ENCODE data around the gene UVSSA.
"Not testable (repeated sequence)": the region's sequence is repeated elsewhere in the genome, so short reads cannot be mapped to it uniquely, and the experiment has no call there.

UVSSA gene

GRCh38 chr4:1364217-1364616 lies 17.2 kb downstream of the UVSSA start:
- DNase-seq (ENCODE audit: low read depth) = no peak

- no peak for DNase-seq (ENCODE audit: low read depth)
These were observed 17.7 kb downstream of the UVSSA start for GRCh38 chr4:1364748-1365147.

- DNase-seq (ENCODE audit: low read depth) = no peak
These were observed 18.5 kb downstream of the UVSSA start for GRCh38 chr4:1365271-1366178.

GRCh38 chr4:1366371-1367229 lies 19.6 kb downstream of the UVSSA start:
- DNase-seq (ENCODE audit: low read depth) = no peak

GRCh38 chr4:1367230-1367935 lies 20.4 kb downstream of the UVSSA start:
- DNase-seq (ENCODE audit: low read depth) = no peak

- no peak for DNase-seq (ENCODE audit: low read depth)
These were observed 20.9 kb downstream of the UVSSA start for GRCh38 chr4:1367936-1368289.

GRCh38 chr4:1368421-1369090 lies 21.5 kb downstream of the UVSSA start:
- DNase-seq (ENCODE audit: low read depth) = no peak

- DNase-seq (ENCODE audit: low read depth) = no peak
These were observed 22.1 kb downstream of the UVSSA start for GRCh38 chr4:1369091-1369450.

- DNase-seq (ENCODE audit: low read depth) = no peak
These were observed 22.6 kb downstream of the UVSSA start for GRCh38 chr4:1369479-1370079.

GRCh38 chr4:1370321-1371124 lies 23.5 kb downstream of the UVSSA start:
- no peak for DNase-seq (ENCODE audit: low read depth)

- no peak for DNase-seq (ENCODE audit: low read depth)
These were observed 24.5 kb downstream of the UVSSA start for GRCh38 chr4:1371176-1372165.

- not testable (repeated sequence) for DNase-seq (ENCODE audit: low read depth)
These were observed 25.6 kb downstream of the UVSSA start for GRCh38 chr4:1372576-1372975.

- DNase-seq (ENCODE audit: low read depth) = no peak
These were observed 27.1 kb downstream of the UVSSA start for GRCh38 chr4:1373892-1374705.

- no peak for DNase-seq (ENCODE audit: low read depth)
These were observed 27.7 kb downstream of the UVSSA start for GRCh38 chr4:1374706-1375045.

GRCh38 chr4:1375051-1375721 lies 28.2 kb downstream of the UVSSA start:
- no peak for DNase-seq (ENCODE audit: low read depth)

- DNase-seq (ENCODE audit: low read depth) = no peak
These were observed 28.8 kb downstream of the UVSSA start for GRCh38 chr4:1375761-1376322.

- DNase-seq (ENCODE audit: low read depth) = no peak
These were observed 29.4 kb downstream of the UVSSA start for GRCh38 chr4:1376391-1376840.

Measured in HS-27A (cell line).